Measurements from ENCODE around the gene ITGB8. TPM values are rescaled to one million over a fixed set of nuclear protein-coding genes. Genes with fewer than 3 reads are reported as not detected.

Gene ITGB8
- total and polyA plus RNA-seq, 9 of the 15 experiments (the other 6 are each of a cell fraction or from before 2014, with no cell fraction given), result under 0.01 to 0.03 (median 0.02) TPM; not detected in 6

- POLR2A ChIA-PET, result no interaction called here
- DNase-seq (ENCODE audit: extremely low read depth in 1 of 4, low spot score in 3 of 4), result no peak
- TF ChIP-seq, protein P1, sequence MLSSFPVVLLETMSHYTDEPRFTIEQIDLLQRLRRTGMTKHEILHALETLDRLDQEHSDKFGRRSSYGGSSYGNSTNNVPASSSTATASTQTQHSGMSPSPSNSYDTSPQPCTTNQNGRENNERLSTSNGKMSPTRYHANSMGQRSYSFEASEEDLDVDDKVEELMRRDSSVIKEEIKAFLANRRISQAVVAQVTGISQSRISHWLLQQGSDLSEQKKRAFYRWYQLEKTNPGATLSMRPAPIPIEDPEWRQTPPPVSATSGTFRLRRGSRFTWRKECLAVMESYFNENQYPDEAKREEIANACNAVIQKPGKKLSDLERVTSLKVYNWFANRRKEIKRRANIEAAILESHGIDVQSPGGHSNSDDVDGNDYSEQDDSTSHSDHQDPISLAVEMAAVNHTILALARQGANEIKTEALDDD (IDR thresholded peaks at IDR 0.05), result 0 out of 2 replicates have a peak, but pooled peaks have one; percentile 26
- no peak for TF ChIP-seq NEUROD1 (IDR thresholded peaks at IDR 0.05; ENCODE audit: borderline replicate concordance, low read depth, low read length, partially characterized antibody)
- peaks cover 4 to 18% of the 10 kb centered on the region in 2 experiments; a peak in 3 of 5 replicates for H3K4me1 ChIP-seq (replicated peaks in 1 of 2; ENCODE audit: control insufficient read depth in 2 of 2, insufficient read depth in 2 of 2, low read length in 2 of 2)
- H3K36me3 ChIP-seq (ENCODE audit: control insufficient read depth, insufficient read depth, low read length), result no peaks in the 10 kb centered on the region
- no peaks in the 10 kb centered on the region for H3K79me2 ChIP-seq (ENCODE audit: control insufficient read depth, insufficient read depth, low read length)
- no peak for ATAC-seq
- no peak overlapping the region for H3K27ac ChIP-seq (ENCODE audit: extremely low read depth, low read depth, low read length)
- H3K9ac ChIP-seq (ENCODE audit: insufficient read depth in 1 of 2, low read depth in 2 of 2, low read length in 2 of 2), result no peak overlapping the region
- FAIRE-seq, result no peak
- H3K9me1 ChIP-seq (ENCODE audit: control insufficient read depth, insufficient read depth, low read length), result no peaks in the 10 kb centered on the region
- no TSS peak for BruUV-seq (replicated peaks)
- WGBS (ENCODE audit: insufficient coverage, low coverage, missing lambda C conversion rate), result 48% methylated on average over 13 of the region's 13 CpGs
- H4K20me1 ChIP-seq (replicated peaks; ENCODE audit: control insufficient read depth, insufficient read depth, low read length), result no peaks in the 10 kb centered on the region
- H3K4me2 ChIP-seq (ENCODE audit: insufficient read depth, low read length), result no peak overlapping the region
- CTCF ChIA-PET (ENCODE audit: low intra/inter-chr PET ratio), result no interaction called here
- H3K4me3 ChIP-seq, result no peak overlapping the region
- no peaks in the 10 kb centered on the region for H3K9me3 ChIP-seq (replicated peaks; ENCODE audit: control insufficient read depth, insufficient read depth, low read depth, low read length)
- peaks cover 0 to 8% of the 10 kb centered on the region in 2 experiments; a peak in 1 of 5 replicates for H3K27me3 ChIP-seq (ENCODE audit: control insufficient read depth in 2 of 2, insufficient read depth in 2 of 2, low read length in 2 of 2)
- intact Hi-C loops (cut with micrococcal nuclease), result no loop called here
- in situ Hi-C loops (cut with MboI), result loop anchor here (25.0 kb wide), 1 partner anchor 570 kb away; the partner anchor contains the start of gene TMEM196
- H2AFZ ChIP-seq (ENCODE audit: low read depth, low read length), result no peak overlapping the region
Measured at GRCh38 chr7:20331910-20332813, 1.5 kb downstream of the ITGB8 start.
